Thyroid gland (tissue), 4 donors: ENCODE results near the gene PLEKHA5. TPM values are rescaled to one million over a fixed set of nuclear protein-coding genes. Genes with fewer than 3 reads are reported as not detected.
"Not testable (repeated sequence)": the region's sequence is repeated elsewhere in the genome, so short reads cannot be mapped to it uniquely, and the experiment has no call there.

Source experiments
- DNase-seq, 2 donors: peaks; one replicate each; pipeline ENCODE4 v3.0.0-alpha.2; 2019
- H3K27ac ChIP-seq, 3 donors: fragments of 200-600 bp; sonication (generic); 1 replicate in 2 of 3; 2 replicates in 1 of 3; pipeline ENCODE4 v1.5.1; 2016 to 2019; ENCODE audit warnings: mild to moderate bottlenecking in 1 of 3, moderate library complexity in 1 of 3
- H3K27me3 ChIP-seq: fragments of 200-600 bp; sonication (generic); one replicate; pipeline ENCODE4 v1.5.1; 2019
- H3K36me3 ChIP-seq, 2 donors: fragments of 200-600 bp; sonication (generic); one replicate each; pipeline ENCODE4 v1.5.1; 2016 to 2019
- H3K4me1 ChIP-seq, 2 donors: fragments of 200-600 bp; sonication (generic); one replicate each; pipeline ENCODE4 v1.5.1; 2017 to 2019
- H3K4me3 ChIP-seq, 3 donors: fragments of 200-600 bp; sonication (generic); replicated peaks in 1 of 3; 1 replicate in 2 of 3; 2 replicates in 1 of 3; pipeline ENCODE4 v1.5.1; 2016; ENCODE audit warnings: mild to moderate bottlenecking in 1 of 3
- H3K9me3 ChIP-seq: fragments of 200-600 bp; sonication (generic); one replicate; pipeline ENCODE4 v1.5.1; 2017
- POLR2A ChIP-seq, 2 donors: fragments of 450-650 bp; IDR thresholded peaks; one replicate each; pipeline ENCODE4 v1.6.1; 2017; ENCODE audit warnings: antibody characterized with exemption in 2 of 2, mild to moderate bottlenecking in 2 of 2, moderate library complexity in 1 of 2
- WGBS, 2 donors: methylation state at CpG; one replicate each; pipeline ENCODE4 v1.1.5; 2017; 5-methylcytosine and 5-hydroxymethylcytosine counted together
- intact Hi-C: fragments of 100-400 bp; cut with DNase I; formaldehyde crosslinking; loops from one replicate; pipeline ENCODE4 v1.15.1; 2023
- total RNA-seq, 4 donors: library from RNA; depleted of rRNA; stranded (reverse); fragments of >200 nt; gene quantifications; one replicate each; pipeline ENCODE4 v1.2.3, GENCODE V29; 2016
- TF ChIP-seq, protein P1 (sequence below), 6 experiments: fragments of 200-600 bp in 3 of 6; fragments of 450-650 bp in 3 of 6; sonication (generic) in 3 of 6; IDR thresholded peaks; one replicate each; pipeline ENCODE4 v1.5.1; 2016 to 2019; ENCODE audit warnings: antibody characterized with exemption in 6 of 6, mild to moderate bottlenecking in 2 of 6, inconsistent platforms in 1 of 6, moderate library complexity in 1 of 6

Gene PLEKHA5
- total RNA-seq, 4 donors from 2014 or later: 35.4 to 48.6 (median 40.8) TPM

DNA sequence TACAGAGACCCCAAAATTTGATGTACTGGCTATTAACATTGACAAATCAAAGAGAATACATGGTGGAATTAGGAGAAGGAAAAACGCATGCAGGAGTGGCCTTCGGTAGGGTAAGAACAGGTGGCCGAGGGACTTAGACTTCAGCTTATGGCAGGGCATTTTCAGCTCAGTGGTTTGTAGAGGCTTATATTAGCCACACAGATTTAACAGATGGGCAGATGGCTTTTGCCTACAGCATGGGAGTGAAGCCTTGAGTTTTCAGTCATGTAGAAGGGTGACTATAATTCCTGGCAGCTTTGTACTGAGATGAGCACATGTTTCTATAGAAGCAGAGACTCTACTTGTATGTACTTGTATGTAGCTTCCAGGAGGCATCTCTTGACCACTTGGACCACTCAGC, 40.9 kb upstream of the PLEKHA5 start:
- Histone ChIP-seq H3K9me3 (no peaks in the 10 kb centered on the region), H3K4me3 (no peak overlapping the region), H3K4me1 (no peaks in the 10 kb centered on the region), H3K27me3 (no peaks in the 10 kb centered on the region), H3K36me3 (no peaks in the 10 kb centered on the region), H3K27ac (no peak overlapping the region)
- 93 to 95% methylated on average over 3 of the region's 3 CpGs for WGBS, 2 donors
- TF ChIP-seq, protein P1, sequence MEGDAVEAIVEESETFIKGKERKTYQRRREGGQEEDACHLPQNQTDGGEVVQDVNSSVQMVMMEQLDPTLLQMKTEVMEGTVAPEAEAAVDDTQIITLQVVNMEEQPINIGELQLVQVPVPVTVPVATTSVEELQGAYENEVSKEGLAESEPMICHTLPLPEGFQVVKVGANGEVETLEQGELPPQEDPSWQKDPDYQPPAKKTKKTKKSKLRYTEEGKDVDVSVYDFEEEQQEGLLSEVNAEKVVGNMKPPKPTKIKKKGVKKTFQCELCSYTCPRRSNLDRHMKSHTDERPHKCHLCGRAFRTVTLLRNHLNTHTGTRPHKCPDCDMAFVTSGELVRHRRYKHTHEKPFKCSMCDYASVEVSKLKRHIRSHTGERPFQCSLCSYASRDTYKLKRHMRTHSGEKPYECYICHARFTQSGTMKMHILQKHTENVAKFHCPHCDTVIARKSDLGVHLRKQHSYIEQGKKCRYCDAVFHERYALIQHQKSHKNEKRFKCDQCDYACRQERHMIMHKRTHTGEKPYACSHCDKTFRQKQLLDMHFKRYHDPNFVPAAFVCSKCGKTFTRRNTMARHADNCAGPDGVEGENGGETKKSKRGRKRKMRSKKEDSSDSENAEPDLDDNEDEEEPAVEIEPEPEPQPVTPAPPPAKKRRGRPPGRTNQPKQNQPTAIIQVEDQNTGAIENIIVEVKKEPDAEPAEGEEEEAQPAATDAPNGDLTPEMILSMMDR (IDR thresholded peaks at IDR 0.05): no peak
- no peak for TF ChIP-seq POLR2A (IDR thresholded peaks at IDR 0.05)
- intact Hi-C loops: no loop called here
- DNase-seq: no peak

DNA sequence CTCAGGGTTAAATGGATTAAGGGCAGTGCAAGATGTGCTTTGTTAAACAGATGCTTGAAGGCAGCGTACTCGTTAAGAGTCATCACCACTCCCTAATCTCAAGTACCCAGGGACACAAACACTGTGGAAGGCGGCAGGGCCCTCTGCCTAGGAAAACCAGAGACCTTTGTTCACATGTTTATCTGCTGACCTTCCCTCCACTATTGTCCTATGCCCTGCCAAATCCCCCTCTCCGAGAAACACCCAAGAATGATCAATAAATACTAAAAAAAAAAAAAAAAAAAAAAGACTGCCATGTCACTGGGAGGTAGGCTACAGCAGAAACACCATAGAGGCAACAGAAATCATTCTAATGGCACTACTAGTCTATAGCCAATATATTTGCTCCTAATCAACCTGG, 37.1 kb upstream of the PLEKHA5 start:
- H3K4me1 ChIP-seq, H3K27me3 ChIP-seq, H3K36me3 ChIP-seq, H3K27ac ChIP-seq, intact Hi-C loops, DNase-seq, H3K9me3 ChIP-seq, H3K4me3 ChIP-seq: not testable (repeated sequence)
- WGBS, 2 donors: 43% methylated on average over 4 of the region's 4 CpGs

GRCh38 chr12:19093218-19093617, 36.3 kb upstream of the PLEKHA5 start:
- Histone ChIP-seq H3K4me3 (no peak overlapping the region), H3K4me1 (no peaks in the 10 kb centered on the region), H3K36me3 (no peaks in the 10 kb centered on the region), H3K27me3 (no peaks in the 10 kb centered on the region), H3K27ac (no peak overlapping the region), H3K9me3 (no peaks in the 10 kb centered on the region)
- TF ChIP-seq POLR2A (IDR thresholded peaks at IDR 0.05): no peak
- TF ChIP-seq, protein P1 (IDR thresholded peaks at IDR 0.05): no peak
- WGBS, 2 donors: 91 to 96% methylated on average over 3 of the region's 3 CpGs
- intact Hi-C loops: no loop called here
- DNase-seq: no peak

- no peak for DNase-seq
- intact Hi-C loops: no loop called here
- Histone ChIP-seq H3K9me3 (no peaks in the 10 kb centered on the region), H3K27ac (no peak overlapping the region), H3K36me3 (no peaks in the 10 kb centered on the region), H3K27me3 (no peaks in the 10 kb centered on the region), H3K4me1 (no peaks in the 10 kb centered on the region), H3K4me3 (no peak overlapping the region)
- WGBS, 2 donors: 92 to 95% methylated on average over 3 of the region's 3 CpGs
- no peak for TF ChIP-seq POLR2A (IDR thresholded peaks at IDR 0.05)
- TF ChIP-seq, protein P1 (IDR thresholded peaks at IDR 0.05): no peak
These were observed 34.2 kb upstream of the PLEKHA5 start for GRCh38 chr12:19095331-19095730.

DNA sequence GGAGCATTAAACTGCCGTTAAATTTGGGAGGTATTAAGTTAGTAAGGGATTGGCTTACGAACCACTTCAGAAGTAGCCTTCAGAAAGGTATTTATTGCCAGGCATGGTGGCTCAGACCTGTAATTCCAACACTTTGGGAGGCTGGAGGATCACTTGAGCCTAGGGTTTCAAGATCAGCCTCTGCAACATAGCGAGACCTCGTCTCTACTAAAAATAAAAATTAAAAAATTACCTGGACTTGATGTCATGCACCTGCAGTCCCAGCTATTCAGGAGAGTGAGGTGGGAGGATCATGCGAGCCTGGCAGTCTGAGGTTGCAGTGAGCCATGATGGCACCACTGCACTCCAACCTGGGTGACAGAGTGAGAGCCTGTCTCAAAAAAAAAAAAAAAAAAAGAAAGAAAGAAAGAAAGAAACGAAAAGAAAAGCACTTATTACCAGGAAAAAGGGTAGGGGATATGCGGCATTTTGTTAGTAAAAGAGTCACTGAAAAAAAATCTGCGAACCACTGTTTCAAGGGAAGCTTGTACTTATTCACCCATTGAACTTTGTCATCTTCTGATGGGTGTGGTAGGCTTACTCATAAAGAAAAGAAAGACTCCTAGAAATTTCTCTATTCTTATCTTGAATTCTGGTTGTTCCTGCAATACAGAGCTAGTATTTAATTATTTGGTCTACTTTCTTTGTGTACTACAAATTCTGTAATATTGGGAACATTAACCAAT, 33.6 kb upstream of the PLEKHA5 start:
- no peaks in the 10 kb centered on the region for H3K36me3 ChIP-seq
- no peaks in the 10 kb centered on the region for H3K9me3 ChIP-seq
- no peaks in the 10 kb centered on the region for H3K4me1 ChIP-seq
- intact Hi-C loops: no loop called here
- 88 to 90% methylated on average over 8 of the region's 8 CpGs for WGBS, 2 donors
- H3K4me3 ChIP-seq: no peak overlapping the region
- no peak overlapping the region for H3K27ac ChIP-seq
- DNase-seq: no peak
- no peak for TF ChIP-seq POLR2A (IDR thresholded peaks at IDR 0.05)
- TF ChIP-seq, protein P1 (IDR thresholded peaks at IDR 0.05): no peak
- no peaks in the 10 kb centered on the region for H3K27me3 ChIP-seq
